Stimulated activated CD8-positive, alpha-beta memory T cell treated with anti-CD3 and anti-CD28 coated beads, Interleukin-15, amount 100 ng/mL, for 4 hours (primary cell): Measurements from ENCODE around the gene EME2.
A peak's percentile ranks its signal among the peaks of the same experiment; 100 is the strongest.

Experiments
- DNase-seq, 2 donors: peaks; one replicate each; pipeline ENCODE4 v3.0.0-alpha.2; 2020; ENCODE audit warnings: low read depth in 2 of 2

The EME2 gene

GRCh38 chr16:1778200-1779179 is 5.9 kb downstream of the EME2 start:
- DNase-seq, result no peak

- no peak for DNase-seq
These were observed 6.7 kb downstream of the EME2 start for GRCh38 chr16:1779234-1779701.

- no peak for DNase-seq
These were observed 7.4 kb downstream of the EME2 start for GRCh38 chr16:1779741-1780676.

GRCh38 chr16:1780677-1781072 is 8.1 kb downstream of the EME2 start:
- no peak for DNase-seq

GRCh38 chr16:1781254-1781653 is 8.6 kb downstream of the EME2 start:
- no peak for DNase-seq

GRCh38 chr16:1781758-1782407 is 9.3 kb downstream of the EME2 start:
- no peak for DNase-seq

GRCh38 chr16:1782408-1783264 is 10.0 kb downstream of the EME2 start, which contains the start of the genes NUBP2 and SPSB3:
Gene NUBP2, plus strand, starts transcription at chr16:1782960. Its CDS starts 61 bp downstream, at chr16:1783021.
Gene SPSB3, minus strand, starts transcription at chr16:1782571. Its CDS starts 1,088 bp downstream, at chr16:1781483.
- peak; percentile 96 to 97 for DNase-seq

- DNase-seq, result no peak
These were observed 12.6 kb downstream of the EME2 start for GRCh38 chr16:1784977-1785845.

- no peak for DNase-seq
These were observed 13.2 kb downstream of the EME2 start for GRCh38 chr16:1785846-1786170.

- DNase-seq, result no peak
These were observed 13.8 kb downstream of the EME2 start for GRCh38 chr16:1786242-1787055.

- DNase-seq, result no peak
These were observed 14.4 kb downstream of the EME2 start for GRCh38 chr16:1787056-1787321.

GRCh38 chr16:1787322-1788094 is 14.9 kb downstream of the EME2 start:
- DNase-seq, result no peak

GRCh38 chr16:1788095-1788707 is 15.6 kb downstream of the EME2 start:
- DNase-seq, result no peak

- no peak for DNase-seq
These were observed 16.1 kb downstream of the EME2 start for GRCh38 chr16:1788708-1789100.

GRCh38 chr16:1789643-1790045 is 17.0 kb downstream of the EME2 start:
- no peak for DNase-seq

- DNase-seq, result no peak
These were observed 17.6 kb downstream of the EME2 start for GRCh38 chr16:1790261-1790610.

- no peak for DNase-seq
These were observed 18.1 kb downstream of the EME2 start for GRCh38 chr16:1790611-1791255.
